Endothelial cell (in vitro differentiated cells): ENCODE data around the gene DLG1. TPM values are rescaled to one million over a fixed set of nuclear protein-coding genes. Genes with fewer than 3 reads are reported as not detected.

Experiments used
- DNase-seq: peaks from one replicate; pipeline ENCODE4 v3.0.0; 2021; ENCODE audit warnings: low spot score
- H3K27ac Mint-ChIP-seq: one replicate; pipeline ENCODE4 v1.8.0; 2021; ENCODE audit warnings: mixed read lengths, inconsistent platforms; ENCODE audit not compliant: unreplicated experiment
- H3K27me3 Mint-ChIP-seq: one replicate; pipeline ENCODE4 v1.8.0; 2021; ENCODE audit warnings: mild to moderate bottlenecking, moderate library complexity, mixed read lengths, inconsistent platforms; ENCODE audit not compliant: unreplicated experiment
- H3K36me3 Mint-ChIP-seq: one replicate; pipeline ENCODE4 v1.8.0; 2021; ENCODE audit warnings: mild to moderate bottlenecking, low read depth, mixed read lengths, inconsistent platforms; ENCODE audit not compliant: unreplicated experiment
- H3K4me1 Mint-ChIP-seq: one replicate; pipeline ENCODE4 v1.8.0; 2021; ENCODE audit warnings: mild to moderate bottlenecking, mixed read lengths, inconsistent platforms; ENCODE audit not compliant: unreplicated experiment
- H3K4me3 Mint-ChIP-seq: one replicate; pipeline ENCODE4 v1.8.0; 2021; ENCODE audit warnings: mild to moderate bottlenecking, mixed read lengths, inconsistent platforms; ENCODE audit not compliant: unreplicated experiment
- H3K9me3 Mint-ChIP-seq: one replicate; pipeline ENCODE4 v1.8.0; 2021; ENCODE audit warnings: mixed read lengths, inconsistent platforms; ENCODE audit not compliant: unreplicated experiment
- CTCF ChIP-seq: fragments of 200-600 bp; sonication (generic); IDR thresholded peaks from one replicate; pipeline ENCODE4 v1.5.0; 2021; ENCODE audit warnings: antibody characterized with exemption; ENCODE audit not compliant: unreplicated experiment
- total RNA-seq: library from RNA; stranded (reverse); fragmentation: NEBNext Ultra II Directional; extraction: Animal tissue kit (Norgen Biotek cat#: 25700); gene quantifications from one replicate; pipeline ENCODE4 v1.2.1, GENCODE V29; 2021; ENCODE audit not compliant: unreplicated experiment

DLG1 gene
- total RNA-seq, 1 donor from 2014 or later: 75.5 TPM

- Mint-ChIP-seq H3K27ac (no peak overlapping the region), H3K27me3 (no peaks in the 10 kb centered on the region), H3K36me3 (no peaks in the 10 kb centered on the region)
Measured at GRCh38 chr3:197322149-197322548, 23.7 kb upstream of the DLG1 start.

GRCh38 chr3:197320582-197320981 is 22.2 kb upstream of the DLG1 start:
- Mint-ChIP-seq H3K36me3 (no peaks in the 10 kb centered on the region), H3K4me3 (no peak overlapping the region), H3K27me3 (no peaks in the 10 kb centered on the region), H3K4me1 (peaks cover 4% of the 10 kb centered on the region), H3K27ac (no peak overlapping the region), H3K9me3 (no peaks in the 10 kb centered on the region)
- TF ChIP-seq CTCF: no peak
- no peak for DNase-seq

More at GRCh38 chr3:197322149-197322548, 23.7 kb upstream of the DLG1 start:
- Mint-ChIP-seq H3K9me3 (no peaks in the 10 kb centered on the region), H3K4me3 (no peak overlapping the region), H3K4me1 (peaks cover 4% of the 10 kb centered on the region)
- DNase-seq: no peak
- TF ChIP-seq CTCF: no peak

GRCh38 chr3:197317250-197317963 is 19.0 kb upstream of the DLG1 start:
- H3K4me1 Mint-ChIP-seq: no peaks in the 10 kb centered on the region
- DNase-seq: no peak
- TF ChIP-seq CTCF: no peak
- no peak overlapping the region for H3K4me3 Mint-ChIP-seq
- no peak overlapping the region for H3K27ac Mint-ChIP-seq
- H3K9me3 Mint-ChIP-seq: no peaks in the 10 kb centered on the region
- H3K36me3 Mint-ChIP-seq: no peaks in the 10 kb centered on the region
- H3K27me3 Mint-ChIP-seq: no peaks in the 10 kb centered on the region

- no peak overlapping the region for H3K27ac Mint-ChIP-seq
- H3K27me3 Mint-ChIP-seq: peaks cover 2% of the 10 kb centered on the region
- no peaks in the 10 kb centered on the region for H3K9me3 Mint-ChIP-seq
- H3K4me1 Mint-ChIP-seq: peaks cover 11% of the 10 kb centered on the region
- H3K36me3 Mint-ChIP-seq: no peaks in the 10 kb centered on the region
- no peak for TF ChIP-seq CTCF
- H3K4me3 Mint-ChIP-seq: no peak overlapping the region
- DNase-seq: no peak
Measured at GRCh38 chr3:197312431-197312830, 14.0 kb upstream of the DLG1 start.

GRCh38 chr3:197311591-197311990 is 13.2 kb upstream of the DLG1 start:
- no peak overlapping the region for H3K27ac Mint-ChIP-seq
- H3K36me3 Mint-ChIP-seq: no peaks in the 10 kb centered on the region
- H3K9me3 Mint-ChIP-seq: no peaks in the 10 kb centered on the region
- peaks cover 2% of the 10 kb centered on the region for H3K27me3 Mint-ChIP-seq
- H3K4me3 Mint-ChIP-seq: no peak overlapping the region
- no peak for TF ChIP-seq CTCF
- no peak for DNase-seq
- H3K4me1 Mint-ChIP-seq: peaks cover 11% of the 10 kb centered on the region
